ENCODE data around the gene ZBTB44. TPM values are rescaled to one million over a fixed set of nuclear protein-coding genes. Genes with fewer than 3 reads are reported as not detected.
A peak's percentile ranks its signal among the peaks of the same experiment; 100 is the strongest.

The ZBTB44 gene
- polyA plus RNA-seq, 1 of the 3 experiments (the other 2 are of a cell fraction): 5.0 TPM

DNA sequence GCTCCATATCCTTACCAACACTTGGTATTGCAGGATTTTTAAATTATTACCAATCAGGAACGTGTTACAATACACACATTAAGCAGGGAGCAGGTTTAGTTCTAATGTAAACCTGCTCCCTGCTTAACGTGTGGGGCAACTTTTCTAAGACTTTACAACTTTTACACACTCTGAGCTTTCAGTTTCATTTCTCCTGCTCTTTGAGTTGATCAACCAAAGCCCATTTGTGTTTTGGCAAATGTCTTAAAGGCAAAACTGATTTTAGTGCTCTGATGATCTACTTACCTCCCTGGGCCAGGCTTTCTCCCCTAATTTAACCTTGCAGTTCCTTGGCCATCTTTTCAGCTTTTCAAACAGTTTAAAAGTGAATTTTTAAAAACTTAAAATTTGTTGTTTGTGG is 70.9 kb downstream of the ZBTB44 start:
- H2AFZ ChIP-seq (ENCODE audit: low read depth): no peak overlapping the region
- ChIA-PET CTCF (interaction anchor here (0.6 kb wide), 1 partner anchor 188 kb away, joined by 3 read pairs; no protein-coding TSS in a partner anchor), POLR2A (no interaction called here)
- no peak overlapping the region for H3K4me2 ChIP-seq
- H3K9ac ChIP-seq: no peak overlapping the region
- H3K9me3 ChIP-seq: no peaks in the 10 kb centered on the region
- no peaks in the 10 kb centered on the region; a peak in 2 of 4 replicates for H3K4me1 ChIP-seq (ENCODE audit: control insufficient read depth in 1 of 2, insufficient read depth in 2 of 2, low read depth in 1 of 2, low read length in 1 of 2)
- TF ChIP-seq, protein P1, sequence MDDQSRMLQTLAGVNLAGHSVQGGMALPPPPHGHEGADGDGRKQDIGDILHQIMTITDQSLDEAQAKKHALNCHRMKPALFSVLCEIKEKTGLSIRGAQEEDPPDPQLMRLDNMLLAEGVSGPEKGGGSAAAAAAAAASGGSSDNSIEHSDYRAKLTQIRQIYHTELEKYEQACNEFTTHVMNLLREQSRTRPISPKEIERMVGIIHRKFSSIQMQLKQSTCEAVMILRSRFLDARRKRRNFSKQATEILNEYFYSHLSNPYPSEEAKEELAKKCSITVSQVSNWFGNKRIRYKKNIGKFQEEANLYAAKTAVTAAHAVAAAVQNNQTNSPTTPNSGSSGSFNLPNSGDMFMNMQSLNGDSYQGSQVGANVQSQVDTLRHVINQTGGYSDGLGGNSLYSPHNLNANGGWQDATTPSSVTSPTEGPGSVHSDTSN (IDR thresholded peaks at IDR 0.05): no peak
- no peak for TF ChIP-seq RCOR1 (IDR thresholded peaks at IDR 0.05; ENCODE audit: low read length)
- TF ChIP-seq RXRA (IDR thresholded peaks at IDR 0.05; ENCODE audit: borderline replicate concordance, low read depth): no peak
- TF ChIP-seq EP300 (IDR thresholded peaks at IDR 0.05; ENCODE audit: borderline replicate concordance in 1 of 2, low read depth in 1 of 2, low read length in 1 of 2): no peak
- no peak for TF ChIP-seq CHD2 (IDR thresholded peaks at IDR 0.05; ENCODE audit: low read length, partially characterized antibody)
- no peak for TF ChIP-seq EZH2phosphoT487 (IDR thresholded peaks at IDR 0.05; ENCODE audit: borderline replicate concordance, low read depth)
- no peak for TF ChIP-seq RAD21 (IDR thresholded peaks at IDR 0.05; ENCODE audit: low read length)
- no peak for TF ChIP-seq FOXM1 (IDR thresholded peaks at IDR 0.05; ENCODE audit: low read depth)
- no peak for DNase-seq
- H3K4me3 ChIP-seq (ENCODE audit: low read depth in 2 of 2, low read length in 1 of 2): no peak overlapping the region
- H4K20me1 ChIP-seq (ENCODE audit: insufficient read depth): no peaks in the 10 kb centered on the region
- H3K27me3 ChIP-seq (ENCODE audit: insufficient read depth): no peaks in the 10 kb centered on the region
- peaks cover 0 to 4% of the 10 kb centered on the region in 2 experiments for H3K36me3 ChIP-seq (replicated peaks in 1 of 2; ENCODE audit: control insufficient read depth in 1 of 2, insufficient read depth in 2 of 2, low read length in 1 of 2)
- no peaks in the 10 kb centered on the region for H3K9me2 ChIP-seq
- H3K27ac ChIP-seq (ENCODE audit: low read depth in 2 of 2, low read length in 1 of 2): no peak overlapping the region
- H3K79me2 ChIP-seq (ENCODE audit: insufficient read depth): no peaks in the 10 kb centered on the region
- H3F3A ChIP-seq (replicated peaks; ENCODE audit: insufficient read depth): peaks cover 4% of the 10 kb centered on the region
- 95% methylated on average over 2 of the region's 2 CpGs for WGBS (ENCODE audit: low lambda C conversion rate)

DNA sequence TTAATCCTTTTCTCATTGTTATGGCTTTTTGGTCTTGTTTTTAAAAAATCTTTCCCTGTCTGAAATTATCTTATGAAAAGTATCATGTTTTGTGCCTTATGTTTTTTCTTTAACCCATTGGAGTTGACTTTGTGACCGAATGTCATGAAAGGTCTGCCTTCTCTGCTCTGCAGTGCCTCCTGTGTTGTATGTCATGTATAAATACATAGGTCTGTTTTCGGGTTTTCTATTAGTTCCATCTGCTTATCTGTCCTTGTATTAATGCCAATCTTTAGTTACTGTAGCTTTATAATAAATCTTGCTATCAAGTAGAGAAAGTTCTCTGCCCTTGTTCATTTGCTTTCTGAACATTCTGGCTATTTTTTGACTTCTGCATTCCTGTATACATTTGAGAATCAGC is 73.0 kb downstream of the ZBTB44 start:
- H3K4me1 ChIP-seq (ENCODE audit: control insufficient read depth in 1 of 2, insufficient read depth in 2 of 2, low read depth in 1 of 2, low read length in 1 of 2): no peaks in the 10 kb centered on the region; a peak in 3 of 4 replicates
- H2AFZ ChIP-seq (ENCODE audit: low read depth): no peak overlapping the region
- no peak overlapping the region for H3K27ac ChIP-seq (ENCODE audit: low read depth in 2 of 2, low read length in 1 of 2)
- DNase-seq: peak; percentile 25
- no peaks in the 10 kb centered on the region for H4K20me1 ChIP-seq (ENCODE audit: insufficient read depth)
- ChIA-PET CTCF (interaction anchor here (0.6 to 0.9 kb wide), 2 partner anchors 20 to 29 kb away, joined by 3 read pairs; no protein-coding TSS in a partner anchor), POLR2A (no interaction called here)
- no peak overlapping the region for H3K4me2 ChIP-seq
- H3K9me2 ChIP-seq: no peaks in the 10 kb centered on the region
- H3K4me3 ChIP-seq (ENCODE audit: low read depth in 2 of 2, low read length in 1 of 2): no peak overlapping the region
- peaks cover 4% of the 10 kb centered on the region for H3F3A ChIP-seq (replicated peaks; ENCODE audit: insufficient read depth)
- H3K36me3 ChIP-seq (replicated peaks in 1 of 2; ENCODE audit: control insufficient read depth in 1 of 2, insufficient read depth in 2 of 2, low read length in 1 of 2): peaks cover 12 to 22% of the 10 kb centered on the region in 2 experiments
- H3K9me3 ChIP-seq: no peaks in the 10 kb centered on the region
- no peaks in the 10 kb centered on the region for H3K27me3 ChIP-seq (ENCODE audit: insufficient read depth)
- H3K9ac ChIP-seq: no peak overlapping the region
- no peaks in the 10 kb centered on the region for H3K79me2 ChIP-seq (ENCODE audit: insufficient read depth)
- 71% methylated on average over 2 of the region's 2 CpGs for WGBS (ENCODE audit: low lambda C conversion rate)
- TF ChIP-seq GATA2 (CRISPR knock-in tag; IDR thresholded peaks at IDR 0.05) (no peak), RCOR1 (IDR thresholded peaks at IDR 0.05; ENCODE audit: low read length) (no peak), SMC3 (IDR thresholded peaks at IDR 0.05; ENCODE audit: low read depth, low read length) (no peak), MAX (IDR thresholded peaks at IDR 0.05; ENCODE audit: low read depth) (no peak), EP300 (IDR thresholded peaks at IDR 0.05; ENCODE audit: borderline replicate concordance in 1 of 2, low read depth in 1 of 2, low read length in 1 of 2) (no peak), RAD21 (IDR thresholded peaks at IDR 0.05; ENCODE audit: low read length) (no peak), TAF1 (IDR thresholded peaks at IDR 0.05; ENCODE audit: borderline replicate concordance, low read depth, low read length) (no peak), GABPA (IDR thresholded peaks at IDR 0.05; ENCODE audit: low read depth) (no peak), TCF12 (IDR thresholded peaks at IDR 0.05) (no peak), MEF2A (IDR thresholded peaks at IDR 0.05; ENCODE audit: borderline replicate concordance, low read depth) (no peak), RFX5 (IDR thresholded peaks at IDR 0.05; ENCODE audit: low read length) (no peak), IRF3 (IDR thresholded peaks at IDR 0.05; ENCODE audit: low read depth, low read length) (no peak), POLR2AphosphoS5 (IDR thresholded peaks at IDR 0.05; ENCODE audit: low read depth, low read length) (no peak), FOXM1 (IDR thresholded peaks at IDR 0.05; ENCODE audit: low read depth) (no peak)
- TF ChIP-seq, protein P2, sequence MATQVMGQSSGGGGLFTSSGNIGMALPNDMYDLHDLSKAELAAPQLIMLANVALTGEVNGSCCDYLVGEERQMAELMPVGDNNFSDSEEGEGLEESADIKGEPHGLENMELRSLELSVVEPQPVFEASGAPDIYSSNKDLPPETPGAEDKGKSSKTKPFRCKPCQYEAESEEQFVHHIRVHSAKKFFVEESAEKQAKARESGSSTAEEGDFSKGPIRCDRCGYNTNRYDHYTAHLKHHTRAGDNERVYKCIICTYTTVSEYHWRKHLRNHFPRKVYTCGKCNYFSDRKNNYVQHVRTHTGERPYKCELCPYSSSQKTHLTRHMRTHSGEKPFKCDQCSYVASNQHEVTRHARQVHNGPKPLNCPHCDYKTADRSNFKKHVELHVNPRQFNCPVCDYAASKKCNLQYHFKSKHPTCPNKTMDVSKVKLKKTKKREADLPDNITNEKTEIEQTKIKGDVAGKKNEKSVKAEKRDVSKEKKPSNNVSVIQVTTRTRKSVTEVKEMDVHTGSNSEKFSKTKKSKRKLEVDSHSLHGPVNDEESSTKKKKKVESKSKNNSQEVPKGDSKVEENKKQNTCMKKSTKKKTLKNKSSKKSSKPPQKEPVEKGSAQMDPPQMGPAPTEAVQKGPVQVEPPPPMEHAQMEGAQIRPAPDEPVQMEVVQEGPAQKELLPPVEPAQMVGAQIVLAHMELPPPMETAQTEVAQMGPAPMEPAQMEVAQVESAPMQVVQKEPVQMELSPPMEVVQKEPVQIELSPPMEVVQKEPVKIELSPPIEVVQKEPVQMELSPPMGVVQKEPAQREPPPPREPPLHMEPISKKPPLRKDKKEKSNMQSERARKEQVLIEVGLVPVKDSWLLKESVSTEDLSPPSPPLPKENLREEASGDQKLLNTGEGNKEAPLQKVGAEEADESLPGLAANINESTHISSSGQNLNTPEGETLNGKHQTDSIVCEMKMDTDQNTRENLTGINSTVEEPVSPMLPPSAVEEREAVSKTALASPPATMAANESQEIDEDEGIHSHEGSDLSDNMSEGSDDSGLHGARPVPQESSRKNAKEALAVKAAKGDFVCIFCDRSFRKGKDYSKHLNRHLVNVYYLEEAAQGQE (IDR thresholded peaks at IDR 0.05; ENCODE audit: low read depth, low read length): no peak
- TF ChIP-seq, protein P1 (IDR thresholded peaks at IDR 0.05): no peak

Data from SK-N-SH (cell line).